Stimulated activated CD4-positive, alpha-beta T cell treated with anti-CD3 and anti-CD28 coated beads, TNF-alpha, amount 100 ng/mL, for 48 hours (primary cell): ENCODE results near the gene PPHLN1.
A peak's percentile ranks its signal among the peaks of the same experiment; 100 is the strongest.

Experiments used
- DNase-seq, 3 donors: peaks; one replicate each; pipeline ENCODE4 v3.0.0-alpha.2; 2020; ENCODE audit warnings: low read depth in 3 of 3

PPHLN1 gene

GRCh38 chr12:42325653-42326474 lies at the start of gene PPHLN1, which contains the start of gene ZCRB1:
Gene PPHLN1 (plus strand): TSS chr12:42326167. CDS start chr12:42335903, 9,736 bp downstream.
Gene ZCRB1 (minus strand): TSS chr12:42326094. CDS start chr12:42324102, 1,992 bp downstream.
- peak; percentile 63 to 74 (median 65) for DNase-seq

GRCh38 chr12:42277396-42278127 lies 48.4 kb upstream of the PPHLN1 start:
- DNase-seq = no peak

- no peak for DNase-seq
These were observed 47.8 kb upstream of the PPHLN1 start for GRCh38 chr12:42278128-42278510.

GRCh38 chr12:42281278-42281677 lies 44.7 kb upstream of the PPHLN1 start:
- no peak for DNase-seq

GRCh38 chr12:42281844-42282243 lies 44.1 kb upstream of the PPHLN1 start:
- DNase-seq = no peak

- no peak for DNase-seq
These were observed 43.7 kb upstream of the PPHLN1 start for GRCh38 chr12:42282294-42282693.

GRCh38 chr12:42283739-42284138 lies 42.2 kb upstream of the PPHLN1 start:
- no peak for DNase-seq

GRCh38 chr12:42284157-42284556 lies 41.8 kb upstream of the PPHLN1 start:
- no peak for DNase-seq

- no peak for DNase-seq
These were observed 41.1 kb upstream of the PPHLN1 start for GRCh38 chr12:42284876-42285275.

GRCh38 chr12:42285431-42285830 lies 40.5 kb upstream of the PPHLN1 start:
- DNase-seq = no peak

GRCh38 chr12:42286741-42287140 lies 39.2 kb upstream of the PPHLN1 start:
- no peak for DNase-seq

- no peak for DNase-seq
These were observed 37.4 kb upstream of the PPHLN1 start for GRCh38 chr12:42288544-42288943.

GRCh38 chr12:42291680-42292079 lies 34.3 kb upstream of the PPHLN1 start:
- no peak for DNase-seq

GRCh38 chr12:42296503-42297109 lies 29.4 kb upstream of the PPHLN1 start:
- DNase-seq = peak in 1 of 3 donors; percentile 9

GRCh38 chr12:42298887-42299286 lies 27.1 kb upstream of the PPHLN1 start:
- no peak for DNase-seq

- DNase-seq = peak; percentile 47 to 57 (median 56)
These were observed 26.3 kb upstream of the PPHLN1 start for GRCh38 chr12:42299392-42300308.

GRCh38 chr12:42306297-42306696 lies 19.7 kb upstream of the PPHLN1 start:
- no peak for DNase-seq

- DNase-seq = no peak
These were observed 17.6 kb upstream of the PPHLN1 start for GRCh38 chr12:42308390-42308789.

- no peak for DNase-seq
These were observed 16.0 kb upstream of the PPHLN1 start for GRCh38 chr12:42309996-42310395.

- no peak for DNase-seq
These were observed 10.9 kb upstream of the PPHLN1 start for GRCh38 chr12:42315108-42315507.

GRCh38 chr12:42320796-42321195 lies 5.2 kb upstream of the PPHLN1 start:
- DNase-seq = no peak
